PC-9 (cell line): ENCODE results near the gene CMC1. TPM values are rescaled to one million over a fixed set of nuclear protein-coding genes. Genes with fewer than 3 reads are reported as not detected.

Experiments used
- BruUV-seq: library from RNA; stranded (reverse); fragments of 400-500 nt; replicated peaks from 2 replicates; lab custom pipeline; 2021; lab: Mats Ljungman, UMichigan
- CTCF ChIA-PET: fragments of 300-600 bp; sonication (Branson Sonifier 250); formaldehyde crosslinking; loops from one replicate; lab custom pipeline; 2022; ENCODE audit warnings: antibody characterized with exemption; lab: Charles Lee
- POLR2A ChIA-PET: fragments of 300-600 bp; sonication (Branson Sonifier 250); formaldehyde crosslinking; loops from one replicate; lab custom pipeline; 2022; ENCODE audit warnings: antibody characterized with exemption; ENCODE audit not compliant: unreplicated experiment; lab: Charles Lee
- DNase-seq, 2 experiments: peaks; one replicate each; pipeline versions ENCODE4 v3.0.0 to v3.0.0-alpha.2; 2015 to 2022; ENCODE audit warnings: mixed read lengths in 1 of 2
- H2AFZ ChIP-seq: fragments of 200-600 bp; sonication (generic); 2 replicates; pipeline ENCODE4 v1.8.1; 2017; ENCODE audit warnings: antibody characterized with exemption
- H3F3A ChIP-seq: fragments of 200-600 bp; sonication (generic); 2 replicates; pipeline ENCODE4 v1.8.1; 2017; ENCODE audit warnings: antibody characterized with exemption, mild to moderate bottlenecking, low read depth; ENCODE audit not compliant: insufficient read depth
- H3K27ac ChIP-seq: fragments of 200-600 bp; sonication (generic); 2 replicates; pipeline ENCODE4 v1.6.1; 2016; ENCODE audit warnings: mixed run types
- H3K27me3 ChIP-seq: fragments of 200-600 bp; sonication (generic); 2 replicates; pipeline ENCODE4 v1.6.1; 2016; ENCODE audit warnings: low read depth, mixed run types; ENCODE audit not compliant: insufficient read depth
- H3K36me3 ChIP-seq: fragments of 200-600 bp; sonication (generic); 2 replicates; pipeline ENCODE4 v1.6.1; 2016; ENCODE audit warnings: low read depth, mixed run types
- H3K4me1 ChIP-seq: fragments of 200-600 bp; sonication (generic); replicated peaks from 2 replicates; pipeline ENCODE4 v1.6.1; 2016; ENCODE audit warnings: mixed run types; ENCODE audit not compliant: insufficient read depth
- H3K4me2 ChIP-seq: fragments of 200-600 bp; sonication (generic); 2 replicates; pipeline ENCODE4 v1.6.1; 2017; ENCODE audit warnings: mixed run types
- H3K4me3 ChIP-seq: fragments of 200-600 bp; sonication (generic); 2 replicates; pipeline ENCODE4 v1.6.1; 2016; ENCODE audit warnings: mixed run types
- H3K79me2 ChIP-seq: fragments of 200-600 bp; sonication (generic); 2 replicates; pipeline ENCODE4 v1.6.1; 2017; ENCODE audit warnings: low read depth, mixed run types
- H3K9me2 ChIP-seq: fragments of 200-600 bp; sonication (generic); 2 replicates; pipeline ENCODE4 v1.8.1; 2017; ENCODE audit warnings: mild to moderate bottlenecking; ENCODE audit not compliant: insufficient read depth
- H3K9me3 ChIP-seq: fragments of 200-600 bp; sonication (generic); 2 replicates; pipeline ENCODE4 v1.8.1; 2016; ENCODE audit warnings: low read depth; ENCODE audit not compliant: insufficient read depth
- H4K20me1 ChIP-seq: fragments of 200-600 bp; sonication (generic); 2 replicates; pipeline ENCODE4 v1.8.1; 2017; ENCODE audit not compliant: insufficient read depth
- CTCF ChIP-seq: fragments of 200-600 bp; sonication (generic); conservative IDR thresholded peaks from 2 replicates; pipeline ENCODE4 v1.6.1; 2017; ENCODE audit warnings: mixed run types, antibody characterized with exemption, mild to moderate bottlenecking, moderate library complexity
- EZH2 ChIP-seq: fragments of 200-600 bp; sonication (generic); IDR thresholded peaks from 2 replicates; pipeline ENCODE4 v1.8.0; 2017; ENCODE audit warnings: antibody characterized with exemption, low read depth
- intact Hi-C: fragments of 100-400 bp; cut with micrococcal nuclease; formaldehyde crosslinking; loops from one replicate; pipeline ENCODE4 v1.10.0; 2022; ENCODE audit not compliant: unreplicated experiment
- total RNA-seq: library from RNA; stranded (reverse); gene quantifications from 2 replicates; pipeline ENCODE4 v1.2.3, GENCODE V29; 2021

CMC1 gene
- total RNA-seq, 1 experiment from 2014 or later, result 33.8 TPM

- CTCF ChIA-PET, result no interaction called here
Observed at GRCh38 chr3:28300345-28300962, 59.0 kb downstream of the CMC1 start.

GRCh38 chr3:28301688-28302087, 60.3 kb downstream of the CMC1 start:
- H4K20me1 ChIP-seq, result no peaks in the 10 kb centered on the region; the same call in 1 of the 2 replicates
- no peak for DNase-seq
- no peaks in the 10 kb centered on the region for H3K9me3 ChIP-seq
- TF ChIP-seq EZH2, result no peak
- H3K27me3 ChIP-seq, result no peaks in the 10 kb centered on the region
- intact Hi-C loops, result no loop called here
- no peaks in the 10 kb centered on the region for H3F3A ChIP-seq
- ChIA-PET CTCF (no interaction called here), POLR2A (no interaction called here)
- H3K27ac ChIP-seq, result no peak overlapping the region
- no peaks in the 10 kb centered on the region for H3K9me2 ChIP-seq
- no peaks in the 10 kb centered on the region for H3K4me1 ChIP-seq
- no peak overlapping the region for H3K4me3 ChIP-seq
- no peak overlapping the region for H3K4me2 ChIP-seq
- no peaks in the 10 kb centered on the region for H3K36me3 ChIP-seq
- H3K79me2 ChIP-seq, result no peaks in the 10 kb centered on the region
- H2AFZ ChIP-seq, result no peak overlapping the region
- BruUV-seq, result no TSS peak

More at GRCh38 chr3:28300345-28300962, 59.0 kb downstream of the CMC1 start:
- Histone ChIP-seq H3K9me2 (no peaks in the 10 kb centered on the region), H3K36me3 (no peaks in the 10 kb centered on the region), H2AFZ (no peak overlapping the region), H3K4me1 (no peaks in the 10 kb centered on the region), H3F3A (no peaks in the 10 kb centered on the region), H3K79me2 (no peaks in the 10 kb centered on the region), H3K4me2 (no peak overlapping the region), H3K4me3 (no peak overlapping the region), H4K20me1 (no peaks in the 10 kb centered on the region; the same call in 1 of the 2 replicates), H3K27me3 (no peaks in the 10 kb centered on the region), H3K9me3 (no peaks in the 10 kb centered on the region), H3K27ac (no peak overlapping the region)
- no peak for DNase-seq
- POLR2A ChIA-PET, result no interaction called here
- TF ChIP-seq CTCF (no peak), EZH2 (no peak)
- intact Hi-C loops, result no loop called here
- BruUV-seq, result no TSS peak

GRCh38 chr3:28308196-28308595, 66.8 kb downstream of the CMC1 start:
- Histone ChIP-seq H3K27me3 (no peaks in the 10 kb centered on the region), H3K4me3 (no peak overlapping the region), H3K79me2 (no peaks in the 10 kb centered on the region), H2AFZ (no peak overlapping the region), H3K9me3 (no peaks in the 10 kb centered on the region), H3K4me1 (no peaks in the 10 kb centered on the region), H3K27ac (no peak overlapping the region), H3F3A (no peaks in the 10 kb centered on the region), H3K4me2 (no peak overlapping the region), H3K9me2 (no peaks in the 10 kb centered on the region), H4K20me1 (no peaks in the 10 kb centered on the region), H3K36me3 (no peaks in the 10 kb centered on the region)
- TF ChIP-seq CTCF (no peak), EZH2 (no peak)
- POLR2A ChIA-PET, result no interaction called here
- intact Hi-C loops, result no loop called here
- DNase-seq, result no peak
- CTCF ChIA-PET, result interaction anchor here (1.3 kb wide), 1 partner anchor 596 kb away, joined by 3 read pairs; no protein-coding TSS in a partner anchor
- BruUV-seq, result no TSS peak
